Measurements from ENCODE around the gene GPX3. TPM values are rescaled to one million over a fixed set of nuclear protein-coding genes. Genes with fewer than 3 reads are reported as not detected.

GPX3 gene
- total and polyA plus RNA-seq, 9 of the 15 experiments (the other 6 are each of a cell fraction or from before 2014, with no cell fraction given): 0.25 to 0.86 TPM; not detected in 7

- TF ChIP-seq ZBTB33 (CRISPR knock-in tag; IDR thresholded peaks at IDR 0.05): no peak
These were observed 18.4 kb downstream of the GPX3 start (continued) for GRCh38 chr5:151038801-151039238.

GRCh38 chr5:151039665-151040064, 19.3 kb downstream of the GPX3 start:
- CTCF ChIA-PET (ENCODE audit: low intra/inter-chr PET ratio): no interaction called here
- BruUV-seq (replicated peaks): no TSS peak

More at GRCh38 chr5:151039665-151040064, 19.3 kb downstream of the GPX3 start:
- Histone ChIP-seq H4K20me1 (replicated peaks; ENCODE audit: control insufficient read depth, insufficient read depth, low read length) (no peaks in the 10 kb centered on the region), H3K9ac (ENCODE audit: insufficient read depth in 1 of 2, low read depth in 2 of 2, low read length in 2 of 2) (no peak overlapping the region), H3K4me3 (no peak overlapping the region), H3K27ac (ENCODE audit: extremely low read depth, low read depth, low read length) (no peak overlapping the region), H3K9me3 (replicated peaks; ENCODE audit: control insufficient read depth, insufficient read depth, low read depth, low read length) (no peaks in the 10 kb centered on the region), H3K79me2 (ENCODE audit: control insufficient read depth, insufficient read depth, low read length) (no peaks in the 10 kb centered on the region), H3K27me3 (ENCODE audit: control insufficient read depth in 2 of 2, insufficient read depth in 2 of 2, low read length in 2 of 2) (no peaks in the 10 kb centered on the region), H3K4me1 (replicated peaks in 1 of 2; ENCODE audit: control insufficient read depth in 2 of 2, insufficient read depth in 2 of 2, low read length in 2 of 2) (peaks cover 0 to 4% of the 10 kb centered on the region in 2 experiments; a peak in 1 of 5 replicates), H3K4me2 (ENCODE audit: insufficient read depth, low read length) (no peak overlapping the region), H3K36me3 (ENCODE audit: control insufficient read depth, insufficient read depth, low read length) (peaks cover 83% of the 10 kb centered on the region), H2AFZ (ENCODE audit: low read depth, low read length) (no peak overlapping the region), H3K9me1 (ENCODE audit: control insufficient read depth, insufficient read depth, low read length) (peaks cover 5% of the 10 kb centered on the region)
- POLR2A ChIA-PET: interaction anchor here (0.6 kb wide), 1 partner anchor 575 kb away, joined by 5 read pairs; no protein-coding TSS in a partner anchor
- TF ChIP-seq HDAC2 (IDR thresholded peaks at IDR 0.05): no peak
- TF ChIP-seq SNAPC5 (CRISPR knock-in tag; IDR thresholded peaks at IDR 0.05): no peak
- no peak for TF ChIP-seq KLF10 (CRISPR knock-in tag; IDR thresholded peaks at IDR 0.05)
- no peak for ATAC-seq
- WGBS (ENCODE audit: insufficient coverage, low coverage, missing lambda C conversion rate): 90% methylated on average over 9 of the region's 9 CpGs
- DNase-seq (ENCODE audit: extremely low read depth in 1 of 4, low spot score in 3 of 4): no peak
- intact Hi-C loops (cut with micrococcal nuclease) (no loop called here), in situ Hi-C loops (cut with MboI) (no loop called here)
- no peak for FAIRE-seq

All from K562 (cell line).